HG02623 (cell line): ENCODE results near the gene ADAMTS10.
"Not testable (repeated sequence)": the region's sequence is repeated elsewhere in the genome, so short reads cannot be mapped to it uniquely, and the experiment has no call there.

Experiments
- ATAC-seq: cut with Tn5 transposase; IDR thresholded peaks from one replicate; pipeline ENCODE4 v1.9.1; 2021; ENCODE audit warnings: moderate library complexity; ENCODE audit not compliant: unreplicated experiment

ADAMTS10 gene

DNA sequence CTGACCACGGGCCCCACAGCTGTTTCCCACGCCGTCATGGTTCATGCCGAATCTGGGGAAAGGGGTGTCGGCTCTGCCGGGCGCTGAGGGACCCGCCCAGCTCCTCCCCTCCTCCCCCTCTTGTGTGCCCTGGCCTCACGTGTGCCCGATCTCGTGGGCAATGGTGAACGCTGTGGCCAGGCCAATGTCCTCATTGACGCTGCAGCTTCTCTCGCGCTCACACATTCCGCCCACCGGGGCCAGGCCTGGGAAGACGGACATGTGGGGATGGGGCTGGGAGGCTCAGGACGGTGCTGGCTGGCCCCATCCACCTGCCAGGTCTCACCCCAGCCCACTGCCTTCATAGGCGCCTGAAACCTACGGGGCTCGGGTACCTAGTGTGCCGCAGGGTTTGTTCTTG is 14.3 kb downstream of the ADAMTS10 start:
- ATAC-seq = no peak

DNA sequence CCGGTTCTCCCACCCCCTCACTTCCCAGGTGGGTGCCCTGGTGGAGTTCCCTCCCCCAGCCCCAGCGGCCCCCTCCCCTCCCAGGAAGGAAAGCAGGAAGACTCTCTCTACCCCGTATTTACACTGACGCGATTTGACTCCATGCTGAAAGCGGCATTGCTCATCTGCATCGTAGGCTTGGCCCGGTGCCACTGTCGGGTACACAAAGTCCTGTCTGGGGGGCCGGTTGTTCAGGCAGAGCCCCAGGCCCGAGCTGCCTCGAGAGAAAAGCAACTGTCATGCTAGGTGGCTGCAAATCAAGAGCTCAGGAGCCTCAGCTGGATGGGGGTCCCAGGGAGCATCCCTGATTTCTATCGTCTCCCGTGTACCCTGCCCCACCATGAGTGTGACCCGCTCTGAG is 14.9 kb downstream of the ADAMTS10 start:
- ATAC-seq = no peak

DNA sequence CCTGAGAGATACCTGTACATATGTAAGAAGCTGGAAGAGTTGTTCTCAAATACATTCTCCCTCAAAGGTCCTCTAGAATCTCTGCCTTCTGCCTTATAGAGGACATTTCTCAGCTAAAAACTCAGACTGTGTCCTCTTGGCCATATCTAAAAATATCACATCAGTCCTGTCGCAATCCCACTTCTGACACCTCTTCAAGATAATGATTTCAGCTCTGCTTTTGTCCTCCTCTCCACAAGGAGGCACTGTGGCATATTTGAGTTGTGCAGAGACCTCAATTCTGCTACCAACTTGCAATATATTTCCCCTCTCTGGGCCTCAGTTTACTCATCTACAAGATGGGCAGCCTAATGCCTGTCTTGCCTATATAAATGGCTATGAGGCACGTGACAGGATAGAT is 16.6 kb downstream of the ADAMTS10 start:
- no peak for ATAC-seq

DNA sequence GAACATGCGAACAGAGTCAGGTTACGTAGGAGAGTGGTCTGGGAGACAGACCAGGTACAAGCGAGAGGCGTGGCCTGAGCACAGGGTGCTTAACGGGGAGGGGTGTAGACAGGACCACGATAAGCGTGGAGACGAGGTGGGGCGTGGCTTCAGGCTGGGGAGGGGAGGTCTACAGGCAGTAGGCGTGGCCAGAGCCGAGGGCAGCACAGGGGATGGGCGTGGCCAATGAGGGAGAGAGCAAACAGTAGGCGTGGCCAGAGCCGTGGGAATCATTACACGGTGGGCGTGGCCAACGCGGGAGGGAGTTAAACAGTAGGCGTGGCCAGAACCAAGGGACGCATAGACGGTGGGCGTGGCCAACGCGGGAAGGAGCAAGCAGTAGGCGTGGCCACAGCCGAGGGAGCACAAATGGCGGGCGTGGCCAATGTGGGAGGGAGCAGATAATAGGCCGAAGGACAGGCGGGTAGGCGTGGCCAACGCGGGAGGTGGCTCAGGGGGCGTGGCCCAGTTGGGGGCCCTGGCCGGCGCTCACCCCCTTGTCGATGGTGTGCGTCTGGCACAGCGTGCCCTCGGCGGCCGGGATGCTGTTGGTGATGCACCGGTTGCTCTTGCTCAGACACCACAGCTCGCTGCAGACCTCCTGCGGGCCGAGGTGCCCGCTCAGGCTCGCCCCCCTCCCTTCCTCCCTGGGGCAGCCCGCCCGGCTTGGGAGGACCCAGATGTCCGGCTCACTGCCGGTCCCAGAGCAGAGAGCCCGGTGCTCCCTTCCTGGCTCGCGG is 18.1 kb downstream of the ADAMTS10 start:
- ATAC-seq = no peak

DNA sequence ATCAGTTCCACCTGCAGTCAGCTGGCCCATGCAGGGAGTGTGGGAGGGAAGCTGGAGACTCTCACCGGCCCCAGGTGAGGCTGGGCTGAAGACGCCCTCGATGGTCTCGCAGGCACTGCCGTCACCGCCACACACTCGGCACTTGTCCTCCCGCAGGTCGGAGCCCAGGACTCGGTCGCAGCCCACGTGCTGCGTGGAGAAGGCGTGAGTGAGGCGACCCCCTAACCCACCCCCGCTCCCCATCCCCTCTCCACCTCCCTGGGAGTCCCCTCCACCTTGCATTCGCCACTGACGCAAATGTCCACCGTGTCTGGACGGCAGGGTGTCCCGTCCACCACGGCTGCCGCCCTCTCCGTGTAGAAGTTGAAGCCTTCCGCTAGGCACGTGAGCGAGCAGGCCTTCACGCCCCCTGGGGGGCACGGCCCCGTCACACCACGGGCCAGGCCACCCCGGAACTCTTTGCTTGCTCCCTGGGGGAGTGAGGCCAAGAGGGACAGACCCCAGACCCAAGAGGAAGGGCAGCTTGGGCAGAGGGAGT is 21.3 kb downstream of the ADAMTS10 start:
- no peak for ATAC-seq

DNA sequence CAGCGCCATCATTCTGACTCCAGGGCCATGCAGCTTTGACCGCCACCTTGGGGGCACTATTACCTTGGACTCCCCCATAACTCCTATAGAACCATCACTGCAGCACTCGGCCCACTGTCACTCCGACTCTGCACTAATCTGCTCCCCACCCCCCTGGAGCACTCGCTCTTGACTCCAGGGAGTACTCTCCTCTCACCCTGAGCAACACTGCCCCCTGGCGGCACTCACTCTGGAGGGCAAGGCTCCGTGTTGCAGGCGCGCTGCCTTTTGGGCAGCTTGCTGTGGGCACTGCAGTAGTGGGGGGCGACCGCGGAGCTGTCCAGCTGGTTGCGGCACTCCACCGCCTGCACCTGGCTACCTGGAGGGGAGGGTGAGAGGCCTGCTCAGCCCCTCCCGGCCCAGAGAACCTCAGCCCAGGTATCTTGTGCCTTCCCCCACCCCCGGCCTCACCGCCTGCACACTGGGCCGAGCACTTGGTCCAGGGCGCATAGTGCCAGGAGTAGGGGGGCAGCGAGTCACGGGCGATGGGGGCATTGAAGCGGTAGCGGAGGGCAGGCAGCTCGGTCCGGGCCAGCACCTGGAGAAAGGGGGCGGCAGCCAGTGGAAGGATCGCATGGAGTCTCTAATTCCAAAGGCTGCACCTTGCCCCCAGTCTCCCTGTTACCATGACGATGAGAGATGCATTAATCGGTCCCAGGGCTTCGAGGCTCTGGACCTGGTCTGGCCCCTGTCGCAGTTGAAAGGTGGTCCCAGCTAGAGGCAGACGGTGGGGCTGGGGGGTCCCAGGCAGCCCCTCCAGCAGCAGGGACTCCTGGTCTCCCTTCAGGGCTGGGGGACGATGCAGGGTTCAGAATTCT is 24.4 kb downstream of the ADAMTS10 start:
- no peak for ATAC-seq

DNA sequence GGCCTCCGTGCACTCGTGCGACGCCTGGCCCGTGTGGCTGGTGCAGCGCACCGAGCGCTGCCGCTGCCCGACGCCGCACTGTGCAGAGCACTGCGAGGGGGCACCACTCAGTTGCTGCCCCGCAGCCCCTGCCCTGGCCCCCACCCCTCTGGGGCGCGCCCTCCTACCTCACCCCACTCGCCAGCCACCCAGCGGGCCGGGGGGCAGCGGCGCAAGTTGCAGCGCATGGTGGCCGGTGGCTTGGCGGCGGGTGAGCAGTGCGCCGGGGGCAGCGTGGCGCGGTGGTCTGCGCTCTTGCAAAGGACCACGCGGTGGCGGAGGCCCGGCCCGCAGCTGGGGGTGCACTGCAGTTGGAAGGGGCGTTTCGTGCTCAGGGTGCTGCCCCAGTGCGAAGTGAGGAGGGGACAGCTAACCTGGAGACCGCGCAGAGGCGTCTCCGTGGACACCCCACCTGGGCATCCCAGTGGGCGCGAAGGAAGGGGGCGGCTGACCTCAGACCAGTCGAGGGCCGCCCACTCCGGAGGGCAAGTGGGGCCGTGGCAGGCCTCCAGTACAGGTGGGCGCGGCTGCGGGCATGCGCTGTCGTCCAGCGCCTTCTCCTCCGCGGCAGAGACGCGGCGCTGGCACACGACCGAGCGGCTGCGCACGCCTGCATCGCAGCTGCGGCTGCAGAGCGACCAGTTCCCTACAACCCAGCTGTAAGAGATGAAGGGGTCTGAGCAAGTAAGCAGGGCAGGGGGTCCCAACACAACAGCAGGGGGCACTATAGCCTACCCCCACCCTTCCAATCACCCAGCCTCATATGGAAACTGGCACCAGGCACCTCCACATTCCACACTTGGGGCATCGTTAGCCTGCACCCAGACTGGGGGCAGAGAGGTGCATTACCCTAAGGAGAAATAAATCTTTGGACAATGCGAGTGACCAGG is 25.3 kb downstream of the ADAMTS10 start:
- no peak for ATAC-seq

DNA sequence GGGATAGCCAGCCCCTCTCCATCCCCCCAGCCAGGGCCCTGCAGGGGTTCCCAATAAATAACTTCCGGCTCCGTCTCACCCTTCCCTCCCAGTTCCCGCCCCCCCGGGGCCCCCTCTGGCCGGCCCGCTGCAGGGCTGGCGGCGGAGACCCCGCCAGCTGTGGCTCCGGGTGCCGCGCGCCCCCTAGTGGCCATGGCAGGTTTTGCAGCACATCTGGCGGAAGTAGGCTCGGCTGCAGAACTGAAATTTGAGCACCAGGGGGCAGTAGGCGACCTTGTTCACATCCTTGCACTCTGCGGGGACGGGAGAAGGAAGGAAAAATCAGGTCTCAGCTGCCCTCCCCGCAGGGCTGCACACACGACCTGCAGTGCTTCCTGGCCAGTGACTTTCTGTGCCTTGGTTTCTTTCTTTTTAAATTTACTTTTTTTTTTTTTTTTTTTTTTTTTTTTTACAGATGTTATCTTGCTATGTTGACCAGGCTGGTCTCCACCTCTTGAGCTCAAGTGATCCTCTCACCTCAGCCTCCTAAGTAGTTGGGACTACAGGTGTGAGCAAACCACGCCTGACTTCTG is 29.7 kb downstream of the ADAMTS10 start:
- no peak for ATAC-seq

DNA sequence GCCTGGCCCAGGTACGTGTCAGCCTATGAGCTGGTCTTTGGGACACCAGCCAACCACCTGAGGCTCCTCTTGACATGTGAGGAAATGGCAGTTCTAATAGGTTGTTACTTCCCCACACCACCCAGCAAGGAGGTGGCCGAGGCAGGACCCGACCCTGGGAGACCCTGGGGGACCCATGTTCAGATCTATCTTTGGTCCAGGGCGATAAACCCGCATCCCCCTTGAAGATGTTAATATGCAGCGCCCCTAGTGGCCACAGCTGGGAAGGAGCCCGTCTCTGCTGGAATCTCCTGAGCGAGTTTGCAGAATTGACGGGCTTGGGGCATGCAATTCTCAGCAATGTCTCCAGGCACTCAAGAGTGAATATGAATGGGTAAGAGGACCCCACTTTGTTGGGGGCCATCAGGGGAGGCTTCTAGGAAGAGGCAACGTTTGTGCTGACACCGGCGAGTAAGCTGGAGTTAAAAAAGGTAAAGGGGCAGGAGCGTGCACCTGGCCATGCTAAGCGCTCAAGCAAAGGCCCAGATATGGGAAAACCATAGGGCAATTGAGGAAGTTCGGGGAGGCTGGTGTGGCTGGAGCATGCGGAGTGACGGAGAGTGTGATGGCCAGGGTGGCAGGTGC is 31.8 kb downstream of the ADAMTS10 start:
- no peak for ATAC-seq

DNA sequence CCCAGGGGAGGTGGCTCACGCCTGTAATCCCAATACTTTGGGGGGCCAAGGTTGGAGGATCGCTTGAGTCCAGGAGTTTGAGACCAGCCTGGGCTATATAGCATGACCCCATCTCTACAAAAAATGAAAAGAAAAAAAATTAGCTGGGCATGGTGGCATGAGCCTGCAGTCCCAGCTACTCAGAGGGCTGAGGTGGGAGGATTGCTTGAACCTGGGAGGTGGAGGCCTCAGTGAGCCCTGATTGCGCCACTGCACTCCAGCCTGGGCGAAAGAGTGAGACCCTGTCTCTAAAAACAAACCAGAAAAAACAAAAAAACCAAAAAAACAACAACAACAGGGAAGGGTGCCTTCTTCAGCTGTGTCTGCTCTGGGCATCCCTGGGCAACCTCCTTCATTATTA is 32.8 kb downstream of the ADAMTS10 start:
- ATAC-seq = no peak

DNA sequence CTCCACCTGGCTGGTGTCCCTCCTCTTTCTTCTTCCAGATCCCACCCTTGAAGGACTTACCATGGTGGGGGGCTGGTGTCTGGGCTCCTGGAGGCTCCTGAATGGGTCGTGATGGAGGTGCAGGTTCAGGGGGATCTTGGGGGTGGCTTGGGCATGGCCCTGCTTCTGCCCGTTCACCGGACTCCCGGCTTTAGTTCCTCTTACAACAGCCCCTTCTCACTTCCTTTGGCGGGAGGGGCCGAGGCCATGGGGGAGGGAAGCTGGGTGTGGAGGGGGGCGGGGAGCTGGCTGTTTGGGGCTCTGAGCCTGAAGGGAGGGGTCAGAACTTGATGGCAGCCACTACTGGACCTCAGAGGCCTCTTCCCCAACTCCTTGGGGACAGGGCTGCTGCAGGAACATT is 33.3 kb downstream of the ADAMTS10 start, which contains the start of gene MYO1F:
MYO1F (minus strand) TSS at position 196 of the 400 bp plus-strand sequence; CDS start at position 63, 133 bp downstream.
- no peak for ATAC-seq

DNA sequence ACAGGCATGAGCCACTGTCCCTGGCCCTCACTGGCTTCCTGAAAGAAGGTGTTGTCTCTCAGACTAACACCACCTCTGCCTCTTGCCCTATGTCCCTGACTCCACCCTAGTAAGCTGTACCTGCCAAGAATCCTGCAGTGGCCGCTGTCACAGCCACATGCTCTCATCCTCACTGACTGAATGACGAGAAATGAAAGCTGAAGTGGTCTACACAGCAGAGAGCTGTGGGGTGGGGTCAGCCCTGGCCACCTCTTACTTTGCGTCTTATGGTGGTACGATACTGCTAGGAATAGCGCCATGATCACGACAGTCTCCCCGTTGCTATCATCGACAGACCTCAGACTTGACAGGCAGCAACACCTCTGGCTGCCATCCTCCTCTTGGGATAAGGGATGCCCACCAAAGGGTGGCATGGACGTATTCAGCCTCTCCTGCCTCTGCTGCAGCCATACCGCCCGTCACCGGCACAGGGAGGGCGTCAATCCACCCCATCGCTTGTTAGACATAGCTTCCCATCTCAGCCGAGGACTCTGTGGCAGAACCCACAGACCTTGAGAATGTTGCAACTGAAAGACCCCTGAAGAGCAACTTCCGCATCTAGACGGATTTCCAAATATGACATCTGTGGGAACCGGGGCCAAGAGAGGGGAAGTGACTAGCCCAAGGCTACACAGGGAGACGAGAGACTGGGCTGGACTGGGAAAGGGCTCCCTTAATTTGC is 34.1 kb downstream of the ADAMTS10 start:
- no peak for ATAC-seq

DNA sequence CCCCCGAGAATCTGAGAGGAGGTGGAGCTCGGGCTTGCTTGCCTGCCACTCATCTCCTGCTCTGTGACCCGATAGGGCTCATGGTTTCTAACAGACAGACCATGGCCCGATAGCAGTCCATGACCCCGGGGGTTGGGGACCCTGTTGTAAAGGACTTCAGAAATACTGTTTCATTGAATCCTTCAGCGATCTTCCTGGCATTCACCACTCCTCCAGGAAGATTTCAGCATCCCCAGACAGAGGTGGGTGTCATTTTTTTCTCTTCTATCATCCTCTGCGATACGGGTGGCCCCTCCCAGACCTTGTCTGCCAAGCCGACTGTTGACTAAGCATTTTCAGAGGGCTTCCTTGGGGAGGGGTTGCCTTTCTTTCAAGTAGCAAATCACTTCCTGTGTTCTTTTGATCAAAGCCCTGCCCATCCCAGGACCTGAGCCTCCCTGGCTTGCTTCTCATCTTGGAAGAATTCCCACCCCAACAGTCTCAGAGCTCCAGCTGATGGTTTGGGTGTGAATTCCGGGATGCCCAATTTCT is 35.0 kb downstream of the ADAMTS10 start:
- ATAC-seq = no peak

DNA sequence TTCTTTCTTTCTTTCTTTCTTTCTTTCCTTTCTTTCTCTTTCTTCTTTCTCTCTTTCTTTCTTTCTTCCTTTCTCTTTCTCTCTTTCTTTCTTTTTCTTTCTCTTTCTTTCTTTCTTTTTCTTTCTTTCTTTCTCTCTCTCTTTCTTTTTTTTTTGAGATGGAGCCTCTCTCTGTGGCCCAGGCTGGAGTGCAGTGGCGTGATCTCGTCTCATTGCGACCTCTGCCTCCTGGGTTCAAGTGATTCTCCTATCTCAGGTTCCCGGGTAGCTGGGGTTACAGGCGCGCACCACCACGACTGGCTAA is 35.9 kb downstream of the ADAMTS10 start:
- not testable (repeated sequence) for ATAC-seq

DNA sequence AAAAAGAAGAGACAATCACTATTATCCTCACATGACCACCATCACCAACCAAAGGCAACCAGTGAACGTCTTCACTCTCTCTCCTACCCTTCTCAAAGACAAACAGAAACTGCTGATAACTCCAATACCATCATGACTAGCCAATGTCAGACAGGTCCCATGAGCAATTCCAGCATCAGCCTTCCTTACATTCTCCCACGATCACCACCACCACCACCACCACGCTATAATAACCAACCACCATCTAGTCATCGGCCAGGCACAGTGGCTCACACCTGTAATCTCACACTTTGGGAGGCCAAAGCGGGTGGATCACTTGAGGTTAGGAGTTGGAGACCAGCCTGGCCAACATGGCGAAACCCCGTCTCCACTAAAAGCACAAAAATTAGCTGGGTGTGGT is 37.2 kb downstream of the ADAMTS10 start:
- no peak for ATAC-seq

DNA sequence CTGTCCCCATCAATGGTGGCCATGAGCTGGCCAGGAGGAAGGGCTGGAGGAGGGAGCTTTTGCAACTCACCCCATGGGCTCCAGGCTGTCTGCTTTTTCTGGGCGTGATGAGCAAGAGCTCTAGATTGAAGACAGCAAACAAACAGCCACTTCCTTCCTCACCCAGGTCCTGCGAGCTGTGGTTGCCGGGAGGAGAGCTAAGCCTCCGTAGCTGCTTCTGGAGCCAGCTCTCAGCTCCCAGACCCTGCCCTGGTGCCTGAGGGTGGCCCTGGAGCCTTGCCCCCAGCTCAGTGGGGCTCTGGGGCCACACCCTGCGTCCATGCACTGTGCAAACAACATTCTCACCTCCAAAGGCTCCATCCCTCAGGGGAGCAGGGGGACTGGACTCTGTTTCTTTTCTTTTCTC is 39.5 kb downstream of the ADAMTS10 start:
- ATAC-seq = no peak

DNA sequence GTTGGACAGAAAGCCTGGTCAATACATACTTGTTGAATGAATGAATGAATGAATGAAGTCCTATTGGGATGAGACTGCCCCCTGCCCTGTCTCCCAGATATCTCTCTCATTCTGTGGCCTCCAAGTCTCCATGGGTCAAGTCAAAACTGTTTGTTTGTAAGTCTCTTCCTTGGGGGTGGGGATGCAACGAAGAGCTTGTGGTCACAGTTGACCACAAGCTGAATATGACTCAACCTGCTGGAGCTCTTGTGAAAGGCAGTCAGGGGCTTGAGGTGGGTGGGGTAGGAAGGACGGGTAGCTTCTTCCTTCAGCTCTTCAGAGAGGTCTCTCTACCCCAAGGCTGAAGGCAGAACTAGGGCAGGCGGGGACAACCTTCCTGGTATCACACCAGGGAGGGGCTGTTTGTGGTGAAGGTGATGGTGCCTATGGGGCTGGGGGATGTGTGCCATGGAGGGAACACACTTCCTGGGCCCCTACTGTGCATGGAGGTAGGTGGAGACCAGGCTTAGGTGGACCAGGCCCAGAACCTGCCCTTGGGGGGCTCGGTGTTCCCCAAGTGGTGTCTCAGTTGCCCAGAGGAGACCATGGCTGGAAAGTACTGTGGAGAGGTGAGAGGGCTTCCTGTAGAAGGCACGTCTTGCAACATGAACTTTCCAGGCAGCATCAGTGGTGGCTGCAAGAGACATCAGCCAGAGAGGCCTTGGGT is 41.3 kb downstream of the ADAMTS10 start:
- no peak for ATAC-seq

DNA sequence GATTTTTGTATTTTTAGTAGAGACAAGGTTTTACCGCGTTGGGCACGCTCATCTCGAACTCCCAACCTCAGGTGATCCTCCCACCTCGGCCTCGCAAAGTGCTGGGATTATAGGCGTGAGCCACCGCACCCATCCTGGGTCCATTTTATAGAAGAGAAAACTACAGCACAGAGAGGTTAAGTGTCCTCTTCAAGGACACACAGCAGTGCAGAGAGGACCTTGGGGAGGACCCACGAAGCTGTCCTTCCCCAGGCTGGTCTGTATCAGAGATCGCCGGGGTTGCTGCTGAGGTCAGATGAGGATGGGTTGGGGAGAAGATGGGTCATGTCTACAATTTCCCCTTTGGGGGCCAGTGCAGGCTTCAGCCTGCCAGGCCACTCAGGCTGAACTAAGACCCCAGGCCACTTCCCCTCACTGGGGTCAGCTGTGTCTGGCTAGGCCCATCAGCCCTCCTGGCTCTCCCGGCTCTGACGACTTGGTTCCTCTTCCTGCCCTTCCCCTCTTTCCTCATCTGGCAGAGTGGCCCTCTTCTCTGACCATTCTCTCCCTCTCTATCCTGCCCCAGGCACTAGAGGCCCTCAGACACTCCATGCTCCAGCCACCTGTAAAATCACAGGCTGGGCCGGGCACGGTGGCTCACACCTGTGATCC is 42.9 kb downstream of the ADAMTS10 start:
- no peak for ATAC-seq
